IMR-90 (cell line): ENCODE results near the gene LCN10. TPM values are rescaled to one million over a fixed set of nuclear protein-coding genes. Genes with fewer than 3 reads are reported as not detected.
A peak's percentile ranks its signal among the peaks of the same experiment; 100 is the strongest.

ENCODE experiments used
- ATAC-seq: fragments of 200-7000 bp; cut with Tn5 transposase; 2 replicates; pipeline ENCODE4 v1.9.1; 2020; ENCODE audit warnings: low read depth, mild to moderate bottlenecking, moderate library complexity
- BruUV-seq: library from RNA; stranded (reverse); fragments of 400-500 nt; replicated peaks from 2 replicates; lab custom pipeline; 2021; lab: Mats Ljungman, UMichigan
- CTCF ChIA-PET: fragments of 300-600 bp; formaldehyde crosslinking; extraction: SDS; loops from one replicate; lab custom pipeline; 2021; ENCODE audit warnings: antibody characterized with exemption; lab: Yijun Ruan, JAX
- POLR2A ChIA-PET: fragments of 300-600 bp; sonication (Branson Sonifier 250); formaldehyde crosslinking; loops from one replicate; lab custom pipeline; 2022; ENCODE audit warnings: antibody characterized with exemption; ENCODE audit not compliant: unreplicated experiment; lab: Charles Lee
- DNase-seq: peaks from one replicate; pipeline ENCODE4 v3.0.0; 2013
- H2AFZ ChIP-seq: replicated peaks from 2 replicates; pipeline ENCODE3; 2013; ENCODE audit warnings: low read length, mild to moderate bottlenecking; ENCODE audit not compliant: poor library complexity
- H2AK5ac ChIP-seq: 2 replicates; pipeline ENCODE4 v1.6.1; 2013; ENCODE audit warnings: low read depth, low read length, inconsistent platforms
- H2AK9ac ChIP-seq: replicated peaks from 2 replicates; pipeline ENCODE3; 2013; ENCODE audit warnings: mild to moderate bottlenecking, low read depth, low read length, moderate library complexity; ENCODE audit not compliant: poor library complexity
- H2BK120ac ChIP-seq: 2 replicates; pipeline ENCODE4 v1.6.1; 2013; ENCODE audit warnings: low read depth, low read length, inconsistent platforms
- H2BK15ac ChIP-seq: 3 replicates; pipeline ENCODE4 v1.6.1; 2013; ENCODE audit warnings: low read depth, low read length, inconsistent platforms
- H2BK20ac ChIP-seq: 2 replicates; pipeline ENCODE4 v1.6.1; 2013; ENCODE audit warnings: low read depth, mild to moderate bottlenecking, inconsistent platforms, low read length, moderate library complexity
- H2BK5ac ChIP-seq: 2 replicates; pipeline ENCODE4 v1.6.1; 2013; ENCODE audit warnings: mild to moderate bottlenecking, low read depth, low read length, inconsistent platforms; ENCODE audit not compliant: poor library complexity, severe bottlenecking
- H3K14ac ChIP-seq: replicated peaks from 2 replicates; pipeline ENCODE4 v1.6.1; 2013; ENCODE audit warnings: low read depth, low read length, inconsistent platforms
- H3K18ac ChIP-seq: 2 replicates; pipeline ENCODE4 v1.6.1; 2013; ENCODE audit warnings: low read depth, low read length, control low read depth
- H3K23ac ChIP-seq: 2 replicates; pipeline ENCODE4 v1.6.1; 2013; ENCODE audit warnings: low read depth, low read length, inconsistent platforms
- H3K27ac ChIP-seq: 2 replicates; pipeline ENCODE4 v1.5.1; 2013; ENCODE audit warnings: mild to moderate bottlenecking, control low read depth, low read length; ENCODE audit not compliant: insufficient read depth
- H3K27me3 ChIP-seq: 2 replicates; pipeline ENCODE4 v1.6.1; 2013; ENCODE audit warnings: low read length; ENCODE audit not compliant: control insufficient read depth, insufficient read depth
- H3K36me3 ChIP-seq: 2 replicates; pipeline ENCODE4 v1.6.1; 2013; ENCODE audit warnings: low read length, mixed read lengths; ENCODE audit not compliant: control insufficient read depth, insufficient read depth
- H3K4ac ChIP-seq: 2 replicates; pipeline ENCODE4 v1.6.1; 2013; ENCODE audit warnings: low read depth, low read length, inconsistent platforms
- H3K4me1 ChIP-seq: 2 replicates; pipeline ENCODE4 v1.6.1; 2013; ENCODE audit warnings: low read length, mixed read lengths; ENCODE audit not compliant: control insufficient read depth, insufficient read depth
- H3K4me2 ChIP-seq: 2 replicates; pipeline ENCODE4 v1.6.1; 2013; ENCODE audit warnings: low read depth, mild to moderate bottlenecking, control low read depth, low read length, moderate library complexity
- H3K4me3 ChIP-seq: 2 replicates; pipeline ENCODE4 v1.5.1; 2013; ENCODE audit warnings: low read depth, mild to moderate bottlenecking, control low read depth, low read length, moderate library complexity; ENCODE audit not compliant: insufficient read depth
- H3K56ac ChIP-seq: 2 replicates; pipeline ENCODE4 v1.6.1; 2013; ENCODE audit warnings: low read length, inconsistent platforms; ENCODE audit not compliant: insufficient read depth; ENCODE audit errors: extremely low read depth
- H3K79me1 ChIP-seq, 2 experiments: 2 replicates each; pipeline ENCODE4 v1.6.1; 2013; ENCODE audit warnings: low read length in 2 of 2, inconsistent platforms in 1 of 2, low read depth in 1 of 2
- H3K9ac ChIP-seq: 2 replicates; pipeline ENCODE4 v1.6.1; 2013; ENCODE audit warnings: low read depth, low read length, control low read depth
- H3K9me1 ChIP-seq: 2 replicates; pipeline ENCODE4 v1.6.1; 2013; ENCODE audit warnings: low read length, inconsistent platforms; ENCODE audit not compliant: insufficient read depth
- H3K9me3 ChIP-seq: 2 replicates; pipeline ENCODE4 v1.6.1; 2013; ENCODE audit warnings: low read length; ENCODE audit not compliant: control insufficient read depth, insufficient read depth
- H4K20me1 ChIP-seq: 2 replicates; pipeline ENCODE4 v1.6.1; 2013; ENCODE audit warnings: low read length, inconsistent platforms; ENCODE audit not compliant: insufficient read depth
- H4K5ac ChIP-seq: 2 replicates; pipeline ENCODE4 v1.6.1; 2013; ENCODE audit warnings: mild to moderate bottlenecking, low read depth, low read length, control low read depth
- H4K8ac ChIP-seq, 2 experiments: 2 replicates each; pipeline ENCODE4 v1.6.1; 2013; ENCODE audit warnings: low read depth in 2 of 2, low read length in 2 of 2, control low read depth in 1 of 2, inconsistent platforms in 1 of 2
- H4K91ac ChIP-seq: 2 replicates; pipeline ENCODE4 v1.6.1; 2013; ENCODE audit warnings: low read depth, low read length, inconsistent platforms; ENCODE audit not compliant: insufficient read depth
- BHLHE40 ChIP-seq: fragments of 150-350 bp; IDR thresholded peaks from 2 replicates; pipeline ENCODE4 v1.6.1; 2016; ENCODE audit warnings: mild to moderate bottlenecking, low read depth, low read length
- CEBPB ChIP-seq: IDR thresholded peaks from 2 replicates; pipeline ENCODE4 v1.6.1; 2012; ENCODE audit warnings: low read depth, low read length, improper control_type of control experiment
- FOS ChIP-seq: fragments of 150-350 bp; IDR thresholded peaks from 2 replicates; pipeline ENCODE4 v1.6.1; 2016; ENCODE audit warnings: low read depth, low read length
- MAFK ChIP-seq: IDR thresholded peaks from 2 replicates; pipeline ENCODE4 v1.6.1; 2012; ENCODE audit warnings: low read depth, low read length, improper control_type of control experiment
- MAZ ChIP-seq: IDR thresholded peaks from 2 replicates; pipeline ENCODE4 v1.6.1; 2012; ENCODE audit warnings: low read depth, mild to moderate bottlenecking, low read length, improper control_type of control experiment, moderate library complexity, borderline replicate concordance
- MXI1 ChIP-seq: IDR thresholded peaks from 2 replicates; pipeline ENCODE4 v1.6.1; 2012; ENCODE audit warnings: low read depth, mild to moderate bottlenecking, low read length, moderate library complexity, borderline replicate concordance
- RAD21 ChIP-seq: IDR thresholded peaks from 2 replicates; pipeline ENCODE4 v1.6.1; 2012; ENCODE audit warnings: low read length, improper control_type of control experiment
- RCOR1 ChIP-seq: IDR thresholded peaks from 2 replicates; pipeline ENCODE4 v1.6.1; 2012; ENCODE audit warnings: mild to moderate bottlenecking, low read length, improper control_type of control experiment; ENCODE audit not compliant: insufficient replicate concordance
- RFX5 ChIP-seq: IDR thresholded peaks from 2 replicates; pipeline ENCODE4 v1.8.0; 2012; ENCODE audit warnings: low read depth, mild to moderate bottlenecking, low read length, moderate library complexity
- SMC3 ChIP-seq: fragments of 150-350 bp; IDR thresholded peaks from 2 replicates; pipeline ENCODE4 v1.6.1; 2016; ENCODE audit warnings: low read depth, mild to moderate bottlenecking, antibody characterized with exemption, low read length, moderate library complexity
- WGBS, 2 experiments: methylation state at CpG; one replicate each; pipeline versions ENCODE4 v1.1.5 to v1.1.7; 2013; ENCODE audit warnings: missing lambda C conversion rate in 2 of 2; ENCODE audit not compliant: insufficient read length in 1 of 2; ENCODE audit errors: extremely low coverage in 2 of 2; 5-methylcytosine and 5-hydroxymethylcytosine counted together
- dilution Hi-C: fragments of 300-500 bp; cut with HindIII; formaldehyde crosslinking; loops from one replicate; pipeline ENCODE4 v1.14.3; 2018; ENCODE audit warnings: low sequenced_read_pairs; ENCODE audit not compliant: unreplicated experiment
- in situ Hi-C: fragments of 300-500 bp; cut with MboI; formaldehyde crosslinking; loops from 3 replicates; pipeline ENCODE4 v1.14.3; 2019; ENCODE audit warnings: low sequenced_read_pairs, inconsistent platforms, mixed read lengths
- intact Hi-C: fragments of 100-400 bp; cut with micrococcal nuclease; formaldehyde crosslinking; loops from 2 replicates; pipeline ENCODE4 v1.10.0; 2022
- polyA plus RNA-seq, 3 experiments: library from polyadenylated mRNA; depleted of rRNA; stranded (reverse); fragments of >200 nt; gene quantifications; 2 replicates each; pipeline ENCODE4 v1.2.3, GENCODE V29; 2012; ENCODE audit warnings: low replicate concordance in 1 of 3
- total RNA-seq: library from RNA; depleted of rRNA; stranded (reverse); fragments of >200 nt; gene quantifications from 2 replicates; pipeline ENCODE4 v1.2.3, GENCODE V29; 2012
- TF ChIP-seq, protein P1 (sequence below): conservative IDR thresholded peaks from 2 replicates; pipeline ENCODE4 v1.5.1; 2012; ENCODE audit warnings: mild to moderate bottlenecking, low read depth, low read length, improper control_type of control experiment
- TF ChIP-seq, protein P2 (sequence below): fragments of 150-350 bp; IDR thresholded peaks from 2 replicates; pipeline ENCODE4 v1.6.1; 2016; ENCODE audit warnings: low read depth, mild to moderate bottlenecking, low read length, moderate library complexity, borderline replicate concordance

The LCN10 gene
- total and polyA plus RNA-seq, 2 of the 4 experiments (the other 2 are of a cell fraction), result not detected

DNA sequence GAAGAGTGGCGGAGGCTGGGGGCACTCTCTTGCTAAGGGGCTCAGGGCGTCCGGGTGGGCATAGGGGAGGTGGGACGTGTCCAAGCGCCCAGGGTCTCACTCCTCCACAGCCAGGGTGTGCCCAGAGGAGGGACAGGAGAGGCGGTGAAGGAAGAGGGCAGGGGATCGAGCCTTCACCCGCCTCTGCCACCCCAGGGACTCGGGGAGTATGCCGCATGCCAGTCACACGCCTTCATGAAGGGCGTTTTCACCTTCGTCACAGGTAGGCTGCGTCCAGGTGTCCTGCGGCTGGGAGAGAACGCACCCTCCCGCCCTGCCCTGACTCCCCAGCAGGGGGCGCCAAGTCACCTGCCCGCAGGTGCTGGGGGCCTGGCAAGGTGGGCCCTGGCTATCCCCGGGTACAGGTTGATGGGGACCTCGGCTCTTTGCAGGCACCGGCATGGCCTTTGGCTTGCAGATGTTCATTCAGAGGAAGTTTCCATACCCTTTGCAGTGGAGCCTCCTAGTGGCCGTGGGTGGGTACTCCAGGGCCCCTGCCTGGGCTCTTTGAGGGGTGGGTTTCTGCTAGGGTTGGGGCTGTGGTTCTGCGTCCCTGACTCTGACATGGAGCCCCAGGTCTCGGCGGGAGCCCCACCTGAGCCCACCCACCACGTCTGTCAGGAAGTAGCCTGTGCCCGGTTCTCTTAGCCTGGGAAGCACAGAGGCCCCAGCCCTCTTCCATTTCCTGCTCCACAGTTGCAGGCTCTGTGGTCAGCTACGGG is 49.0 kb upstream of the LCN10 start:
- POLR2A ChIA-PET, result no interaction called here
- H3K9ac ChIP-seq, result peak overlapping the region; percentile 87
- peak overlapping the region; percentile 68 for H3K4me3 ChIP-seq
- peak overlapping the region; percentile 28 for H4K5ac ChIP-seq
- no peak for ATAC-seq
- peak overlapping the region; percentile 61 for H2BK5ac ChIP-seq
- DNase-seq, result no peak
- peak overlapping the region; percentile 99 for H2AK5ac ChIP-seq
- H2BK15ac ChIP-seq, result no peak overlapping the region
- CTCF ChIA-PET, result no interaction called here
- 16% methylated on average over 5 of the region's 29 CpGs; no CpG with 5 or more reads in 1 of the 2 experiments for WGBS, 2 experiments
- H3K27ac ChIP-seq, result peak overlapping the region; percentile 79
- H4K8ac ChIP-seq, result peak overlapping the region; percentile 68 to 80
- intact Hi-C loops (no loop called here), in situ Hi-C loops (no loop called here), dilution Hi-C loops (no loop called here)
- peaks cover 8% of the 10 kb centered on the region; the same call in 1 of the 2 replicates for H3K36me3 ChIP-seq
- H3K79me1 ChIP-seq, result peaks cover 3 to 24% of the 10 kb centered on the region in 2 experiments; a peak in 3 of 4 replicates
- no peaks in the 10 kb centered on the region for H3K9me3 ChIP-seq
- peak overlapping the region; percentile 98 for H2AK9ac ChIP-seq
- H2BK120ac ChIP-seq, result no peak overlapping the region
- no peak overlapping the region for H2BK20ac ChIP-seq
- H3K56ac ChIP-seq, result peak overlapping the region; percentile 21; the same call in 1 of the 2 replicates
- peak overlapping the region; percentile 85; the same call in 1 of the 2 replicates for H3K23ac ChIP-seq
- H3K9me1 ChIP-seq, result no peaks in the 10 kb centered on the region
- H3K4ac ChIP-seq, result peak overlapping the region; percentile 93
- peak overlapping the region; percentile 65; the same call in 1 of the 2 replicates for H4K91ac ChIP-seq
- peaks cover 2% of the 10 kb centered on the region; the same call in 1 of the 2 replicates for H3K27me3 ChIP-seq
- 0 out of 2 replicates have a peak overlapping the region, but pooled peaks have one; percentile 1 for H3K18ac ChIP-seq
- H3K14ac ChIP-seq, result peak overlapping the region; percentile 93
- H2AFZ ChIP-seq, result peak overlapping the region; percentile 95
- H4K20me1 ChIP-seq, result peaks cover 9% of the 10 kb centered on the region
- H3K4me1 ChIP-seq, result peaks cover 5% of the 10 kb centered on the region; the same call in 1 of the 2 replicates
- TF ChIP-seq RAD21 (0 out of 2 replicates have a peak, but pooled peaks have one; percentile 15), MAFK (no peak), RCOR1 (no peak), RFX5 (no peak), MAZ (no peak), SMC3 (0 out of 2 replicates have a peak, but pooled peaks have one; percentile 17), BHLHE40 (no peak), CEBPB (no peak), MXI1 (peak; percentile 1; the same call in 1 of the 2 replicates), FOS (no peak)
- TF ChIP-seq, protein P1, sequence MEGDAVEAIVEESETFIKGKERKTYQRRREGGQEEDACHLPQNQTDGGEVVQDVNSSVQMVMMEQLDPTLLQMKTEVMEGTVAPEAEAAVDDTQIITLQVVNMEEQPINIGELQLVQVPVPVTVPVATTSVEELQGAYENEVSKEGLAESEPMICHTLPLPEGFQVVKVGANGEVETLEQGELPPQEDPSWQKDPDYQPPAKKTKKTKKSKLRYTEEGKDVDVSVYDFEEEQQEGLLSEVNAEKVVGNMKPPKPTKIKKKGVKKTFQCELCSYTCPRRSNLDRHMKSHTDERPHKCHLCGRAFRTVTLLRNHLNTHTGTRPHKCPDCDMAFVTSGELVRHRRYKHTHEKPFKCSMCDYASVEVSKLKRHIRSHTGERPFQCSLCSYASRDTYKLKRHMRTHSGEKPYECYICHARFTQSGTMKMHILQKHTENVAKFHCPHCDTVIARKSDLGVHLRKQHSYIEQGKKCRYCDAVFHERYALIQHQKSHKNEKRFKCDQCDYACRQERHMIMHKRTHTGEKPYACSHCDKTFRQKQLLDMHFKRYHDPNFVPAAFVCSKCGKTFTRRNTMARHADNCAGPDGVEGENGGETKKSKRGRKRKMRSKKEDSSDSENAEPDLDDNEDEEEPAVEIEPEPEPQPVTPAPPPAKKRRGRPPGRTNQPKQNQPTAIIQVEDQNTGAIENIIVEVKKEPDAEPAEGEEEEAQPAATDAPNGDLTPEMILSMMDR, result peak; percentile 73
- TF ChIP-seq, protein P2, sequence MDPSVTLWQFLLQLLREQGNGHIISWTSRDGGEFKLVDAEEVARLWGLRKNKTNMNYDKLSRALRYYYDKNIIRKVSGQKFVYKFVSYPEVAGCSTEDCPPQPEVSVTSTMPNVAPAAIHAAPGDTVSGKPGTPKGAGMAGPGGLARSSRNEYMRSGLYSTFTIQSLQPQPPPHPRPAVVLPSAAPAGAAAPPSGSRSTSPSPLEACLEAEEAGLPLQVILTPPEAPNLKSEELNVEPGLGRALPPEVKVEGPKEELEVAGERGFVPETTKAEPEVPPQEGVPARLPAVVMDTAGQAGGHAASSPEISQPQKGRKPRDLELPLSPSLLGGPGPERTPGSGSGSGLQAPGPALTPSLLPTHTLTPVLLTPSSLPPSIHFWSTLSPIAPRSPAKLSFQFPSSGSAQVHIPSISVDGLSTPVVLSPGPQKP, result no peak
- H3K4me2 ChIP-seq, result peak overlapping the region; percentile 91
- BruUV-seq, result no TSS peak
